Smooth muscle cell (in vitro differentiated cells): ENCODE results near the gene ELOVL3. TPM values are rescaled to one million over a fixed set of nuclear protein-coding genes. Genes with fewer than 3 reads are reported as not detected.
A peak's percentile ranks its signal among the peaks of the same experiment; 100 is the strongest.

Experiments used
- DNase-seq: peaks from one replicate; lab custom pipeline; 2025; ENCODE audit not compliant: unreplicated experiment; lab: John Stamatoyannopoulos, UW
- H2AFZ ChIP-seq: fragments of 200-600 bp; sonication (generic); 2 replicates; pipeline ENCODE4 v1.6.0; 2016; ENCODE audit warnings: antibody characterized with exemption, low read depth, mild to moderate bottlenecking
- H3F3A ChIP-seq: fragments of 200-600 bp; sonication (generic); 2 replicates; pipeline ENCODE4 v1.6.0; 2017; ENCODE audit warnings: antibody characterized with exemption, low read depth
- H3K27ac ChIP-seq: fragments of 200-600 bp; sonication (generic); 2 replicates; pipeline ENCODE4 v1.5.1; 2016; ENCODE audit warnings: low read depth, mild to moderate bottlenecking
- H3K27me3 ChIP-seq: fragments of 200-600 bp; sonication (generic); 2 replicates; pipeline ENCODE4 v1.6.1; 2016; ENCODE audit warnings: low read depth, mild to moderate bottlenecking
- H3K36me3 ChIP-seq: fragments of 200-600 bp; sonication (generic); 2 replicates; pipeline ENCODE4 v1.5.1; 2016; ENCODE audit warnings: low read depth
- H3K4me1 ChIP-seq: fragments of 200-600 bp; sonication (generic); 2 replicates; pipeline ENCODE4 v1.5.1; 2016; ENCODE audit warnings: low read depth
- H3K4me2 ChIP-seq: fragments of 200-600 bp; sonication (generic); 2 replicates; pipeline ENCODE4 v1.6.0; 2016; ENCODE audit warnings: mild to moderate bottlenecking
- H3K4me3 ChIP-seq: fragments of 200-600 bp; sonication (generic); 2 replicates; pipeline ENCODE4 v1.5.1; 2016; ENCODE audit warnings: mild to moderate bottlenecking
- H3K79me2 ChIP-seq: fragments of 200-600 bp; sonication (generic); 2 replicates; pipeline ENCODE4 v1.6.0; 2016; ENCODE audit warnings: low read depth, mild to moderate bottlenecking
- H3K9ac ChIP-seq: fragments of 200-600 bp; sonication (generic); 2 replicates; pipeline ENCODE4 v1.6.0; 2016; ENCODE audit warnings: low read depth
- H3K9me3 ChIP-seq: fragments of 200-600 bp; sonication (generic); replicated peaks from 2 replicates; pipeline ENCODE4 v1.5.1; 2016; ENCODE audit warnings: low read depth
- H4K20me1 ChIP-seq: fragments of 200-600 bp; sonication (generic); 2 replicates; pipeline ENCODE4 v1.6.0; 2016; ENCODE audit warnings: low read depth
- CTCF ChIP-seq: fragments of 200-600 bp; sonication (generic); IDR thresholded peaks from 2 replicates; pipeline ENCODE4 v1.5.1; 2017; ENCODE audit warnings: borderline replicate concordance, mild to moderate bottlenecking, antibody characterized with exemption; ENCODE audit not compliant: insufficient read depth, poor library complexity, severe bottlenecking
- WGBS: methylation state at CpG from one replicate; pipeline ENCODE4 v1.1.7; 2016; ENCODE audit warnings: low lambda C conversion rate; 5-methylcytosine and 5-hydroxymethylcytosine counted together
- polyA plus RNA-seq: library from polyadenylated mRNA; unstranded; fragments of >200 nt; fragmentation: Nextera tagmentation; extraction: Ambion mirVana; gene quantifications from 2 replicates; pipeline ENCODE4 v1.2.1, GENCODE V29; 2016
- total RNA-seq: library from RNA; depleted of rRNA; stranded (reverse); fragments of >200 nt; gene quantifications from 2 replicates; pipeline ENCODE4 v1.2.3, GENCODE V29; 2014

The ELOVL3 gene
- total and polyA plus RNA-seq, 2 experiments from 2014 or later: 1.2 to 1.5 TPM

GRCh38 chr10:102266670-102267069, 40.6 kb downstream of the ELOVL3 start:
- no peak for TF ChIP-seq CTCF
- Histone ChIP-seq H2AFZ (no peak overlapping the region), H3K36me3 (peaks cover 6% of the 10 kb centered on the region), H3K4me2 (no peak overlapping the region), H3K4me3 (no peak overlapping the region), H3K9me3 (no peaks in the 10 kb centered on the region), H3K27ac (no peak overlapping the region), H4K20me1 (peaks cover 100% of the 10 kb centered on the region), H3K4me1 (no peaks in the 10 kb centered on the region), H3K9ac (no peak overlapping the region), H3K27me3 (no peaks in the 10 kb centered on the region), H3F3A (no peaks in the 10 kb centered on the region), H3K79me2 (peaks cover 92% of the 10 kb centered on the region)
- 94% methylated on average over 3 of the region's 3 CpGs for WGBS
- DNase-seq: no peak

DNA sequence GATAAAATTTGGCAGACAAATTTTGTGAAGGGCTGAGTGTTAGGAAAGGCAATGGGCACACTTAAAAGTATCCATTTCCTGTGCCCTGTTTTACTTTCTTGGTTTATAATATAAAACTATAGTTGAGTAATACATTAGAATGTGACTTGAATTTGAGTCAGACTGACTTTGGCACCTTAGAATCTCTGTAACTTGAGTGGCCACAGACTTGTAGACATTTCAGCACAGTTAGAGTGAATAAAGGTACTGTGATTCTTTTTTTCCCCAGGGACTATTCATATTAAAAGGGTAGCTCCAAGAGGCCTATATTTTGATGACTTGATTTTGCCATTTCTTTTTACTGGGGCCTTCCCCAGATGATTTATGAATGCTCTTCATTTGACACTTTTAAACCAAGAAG, 41.6 kb downstream of the ELOVL3 start:
- Histone ChIP-seq H3K36me3 (no peaks in the 10 kb centered on the region), H3K27ac (no peak overlapping the region), H3K9me3 (no peaks in the 10 kb centered on the region), H3K9ac (no peak overlapping the region), H3K27me3 (no peaks in the 10 kb centered on the region), H3K4me3 (no peak overlapping the region), H3K79me2 (peaks cover 92% of the 10 kb centered on the region), H2AFZ (no peak overlapping the region), H3K4me2 (no peak overlapping the region), H4K20me1 (peaks cover 100% of the 10 kb centered on the region), H3K4me1 (no peaks in the 10 kb centered on the region), H3F3A (no peaks in the 10 kb centered on the region)
- no peak for TF ChIP-seq CTCF
- no peak for DNase-seq

- no peak overlapping the region for H3K4me2 ChIP-seq
- H3K27ac ChIP-seq: peak overlapping the region; percentile 24
- no peaks in the 10 kb centered on the region for H3K9me3 ChIP-seq
- H3K27me3 ChIP-seq: no peaks in the 10 kb centered on the region
- no peak overlapping the region for H3K9ac ChIP-seq
- no peak for TF ChIP-seq CTCF
- H3K36me3 ChIP-seq: no peaks in the 10 kb centered on the region
- peaks cover 100% of the 10 kb centered on the region for H4K20me1 ChIP-seq
- no peaks in the 10 kb centered on the region for H3F3A ChIP-seq
- H3K4me1 ChIP-seq: no peaks in the 10 kb centered on the region
- DNase-seq: no peak
- peaks cover 92% of the 10 kb centered on the region for H3K79me2 ChIP-seq
- no peak overlapping the region for H2AFZ ChIP-seq
- no peak overlapping the region for H3K4me3 ChIP-seq
Measured at GRCh38 chr10:102268375-102268888, 42.3 kb downstream of the ELOVL3 start.

DNA sequence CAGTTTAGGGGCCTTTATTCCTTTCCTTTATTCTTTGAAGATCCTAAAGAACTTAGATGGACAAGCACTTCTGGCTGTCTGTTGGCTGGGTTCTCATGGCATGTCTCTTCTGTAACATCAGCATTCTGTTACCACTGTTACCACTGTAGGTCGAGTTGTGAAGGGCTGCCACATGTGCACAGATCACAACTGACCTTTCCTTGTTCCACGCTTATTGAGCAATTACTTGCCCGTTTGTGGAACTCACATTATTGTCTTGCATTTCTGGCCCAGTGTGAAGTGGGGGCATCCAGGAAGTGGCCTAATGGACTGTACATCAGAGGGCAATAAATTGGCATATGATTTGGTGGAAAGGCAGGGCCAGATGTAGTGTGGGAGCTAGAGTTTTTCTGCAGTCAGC, 42.9 kb downstream of the ELOVL3 start:
- TF ChIP-seq CTCF: no peak
- Histone ChIP-seq H3K4me1 (no peaks in the 10 kb centered on the region), H3K36me3 (no peaks in the 10 kb centered on the region), H3K27me3 (no peaks in the 10 kb centered on the region), H3K79me2 (peaks cover 94% of the 10 kb centered on the region), H3K4me3 (no peak overlapping the region), H3K9me3 (no peaks in the 10 kb centered on the region), H4K20me1 (peaks cover 100% of the 10 kb centered on the region), H3F3A (no peaks in the 10 kb centered on the region), H2AFZ (no peak overlapping the region), H3K4me2 (no peak overlapping the region), H3K27ac (no peak overlapping the region), H3K9ac (no peak overlapping the region)
- 85% methylated on average over 3 of the region's 3 CpGs for WGBS
- no peak for DNase-seq
